Smooth muscle cell (in vitro differentiated cells): ENCODE results near the gene CD79B. TPM values are rescaled to one million over a fixed set of nuclear protein-coding genes. Genes with fewer than 3 reads are reported as not detected.
"Not testable (repeated sequence)": the region's sequence is repeated elsewhere in the genome, so short reads cannot be mapped to it uniquely, and the experiment has no call there.

Source experiments
- DNase-seq: peaks from one replicate; lab custom pipeline; 2025; ENCODE audit not compliant: unreplicated experiment; lab: John Stamatoyannopoulos, UW
- H2AFZ ChIP-seq: fragments of 200-600 bp; sonication (generic); 2 replicates; pipeline ENCODE4 v1.6.0; 2016; ENCODE audit warnings: antibody characterized with exemption, low read depth, mild to moderate bottlenecking
- H3F3A ChIP-seq: fragments of 200-600 bp; sonication (generic); 2 replicates; pipeline ENCODE4 v1.6.0; 2017; ENCODE audit warnings: antibody characterized with exemption, low read depth
- H3K27ac ChIP-seq: fragments of 200-600 bp; sonication (generic); 2 replicates; pipeline ENCODE4 v1.5.1; 2016; ENCODE audit warnings: low read depth, mild to moderate bottlenecking
- H3K27me3 ChIP-seq: fragments of 200-600 bp; sonication (generic); 2 replicates; pipeline ENCODE4 v1.6.1; 2016; ENCODE audit warnings: low read depth, mild to moderate bottlenecking
- H3K36me3 ChIP-seq: fragments of 200-600 bp; sonication (generic); 2 replicates; pipeline ENCODE4 v1.5.1; 2016; ENCODE audit warnings: low read depth
- H3K4me1 ChIP-seq: fragments of 200-600 bp; sonication (generic); 2 replicates; pipeline ENCODE4 v1.5.1; 2016; ENCODE audit warnings: low read depth
- H3K4me2 ChIP-seq: fragments of 200-600 bp; sonication (generic); 2 replicates; pipeline ENCODE4 v1.6.0; 2016; ENCODE audit warnings: mild to moderate bottlenecking
- H3K4me3 ChIP-seq: fragments of 200-600 bp; sonication (generic); 2 replicates; pipeline ENCODE4 v1.5.1; 2016; ENCODE audit warnings: mild to moderate bottlenecking
- H3K79me2 ChIP-seq: fragments of 200-600 bp; sonication (generic); 2 replicates; pipeline ENCODE4 v1.6.0; 2016; ENCODE audit warnings: low read depth, mild to moderate bottlenecking
- H3K9ac ChIP-seq: fragments of 200-600 bp; sonication (generic); 2 replicates; pipeline ENCODE4 v1.6.0; 2016; ENCODE audit warnings: low read depth
- H3K9me3 ChIP-seq: fragments of 200-600 bp; sonication (generic); replicated peaks from 2 replicates; pipeline ENCODE4 v1.5.1; 2016; ENCODE audit warnings: low read depth
- H4K20me1 ChIP-seq: fragments of 200-600 bp; sonication (generic); 2 replicates; pipeline ENCODE4 v1.6.0; 2016; ENCODE audit warnings: low read depth
- CTCF ChIP-seq: fragments of 200-600 bp; sonication (generic); IDR thresholded peaks from 2 replicates; pipeline ENCODE4 v1.5.1; 2017; ENCODE audit warnings: borderline replicate concordance, mild to moderate bottlenecking, antibody characterized with exemption; ENCODE audit not compliant: insufficient read depth, poor library complexity, severe bottlenecking
- WGBS: methylation state at CpG from one replicate; pipeline ENCODE4 v1.1.7; 2016; ENCODE audit warnings: low lambda C conversion rate; 5-methylcytosine and 5-hydroxymethylcytosine counted together
- polyA plus RNA-seq: library from polyadenylated mRNA; unstranded; fragments of >200 nt; fragmentation: Nextera tagmentation; extraction: Ambion mirVana; gene quantifications from 2 replicates; pipeline ENCODE4 v1.2.1, GENCODE V29; 2016
- total RNA-seq: library from RNA; depleted of rRNA; stranded (reverse); fragments of >200 nt; gene quantifications from 2 replicates; pipeline ENCODE4 v1.2.3, GENCODE V29; 2014

Gene CD79B
- total and polyA plus RNA-seq, 2 experiments from 2014 or later: not detected

- no peak within 1 kb of the TSS for H2AFZ ChIP-seq
- no peak within 1 kb of the TSS for H3K27ac ChIP-seq
- TF ChIP-seq CTCF: no peak
Measured at GRCh38 chr17:63911041-63911635, 21.0 kb downstream of the CD79B start, which contains the start of gene CSHL1. Gene CSHL1 (minus strand): TSS chr17:63911258. CDS start chr17:63911196, 62 bp downstream.

DNA sequence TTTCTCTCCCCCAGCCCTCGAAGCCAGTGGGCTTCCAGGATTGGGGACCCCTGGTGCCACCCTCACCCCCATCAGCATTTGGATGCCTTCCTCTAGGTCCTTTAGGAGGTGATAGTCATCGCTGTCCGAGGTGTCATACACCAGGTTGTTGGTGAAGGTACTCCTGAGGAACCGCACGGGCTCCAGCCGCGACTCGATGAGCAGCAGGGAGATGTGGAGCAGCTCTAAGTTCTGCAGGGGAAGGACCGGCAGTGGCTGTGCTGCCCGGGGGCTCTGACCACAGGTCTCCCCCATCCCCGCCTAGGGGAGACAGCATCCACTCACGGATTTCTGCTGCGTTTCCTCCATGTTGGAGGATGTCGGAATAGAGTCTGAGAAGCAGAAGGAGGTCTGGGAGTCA, 22.0 kb downstream of the CD79B start:
- no peaks in the 10 kb centered on the region for H3K79me2 ChIP-seq
- peaks cover 12% of the 10 kb centered on the region for H3K27me3 ChIP-seq
- H3K4me2 ChIP-seq: no peak overlapping the region
- no peak for DNase-seq
- H3K9me3 ChIP-seq: no peaks in the 10 kb centered on the region
- no peaks in the 10 kb centered on the region for H3K4me1 ChIP-seq
- H3K27ac ChIP-seq: no peak overlapping the region
- WGBS: 83% methylated on average over 14 of the region's 14 CpGs
- no peak for TF ChIP-seq CTCF
- no peak overlapping the region for H3K9ac ChIP-seq
- H4K20me1 ChIP-seq: no peaks in the 10 kb centered on the region
- no peak overlapping the region for H3K4me3 ChIP-seq
- H3K36me3 ChIP-seq: no peaks in the 10 kb centered on the region
- no peaks in the 10 kb centered on the region for H3F3A ChIP-seq
- no peak overlapping the region for H2AFZ ChIP-seq

More at GRCh38 chr17:63911041-63911635, 21.0 kb downstream of the CD79B start, which contains the start of gene CSHL1:
- Histone ChIP-seq H3K9me3 (no peaks in the 10 kb centered on the region), H3K79me2 (no peaks in the 10 kb centered on the region), H3K36me3 (no peaks in the 10 kb centered on the region), H3F3A (no peaks in the 10 kb centered on the region), H3K9ac (no peak within 1 kb of the TSS), H4K20me1 (no peaks in the 10 kb centered on the region), H3K27me3 (peaks cover 17% of the 10 kb centered on the region), H3K4me1 (no peaks in the 10 kb centered on the region), H3K4me3 (no peak within 1 kb of the TSS), H3K4me2 (no peak within 1 kb of the TSS)
- DNase-seq: no peak
- 69% methylated on average over 15 of the region's 15 CpGs for WGBS

- H2AFZ ChIP-seq, H3K4me2 ChIP-seq, H3K4me3 ChIP-seq, H3K9ac ChIP-seq, H3F3A ChIP-seq, H3K27ac ChIP-seq, H3K79me2 ChIP-seq, H3K9me3 ChIP-seq, H3K4me1 ChIP-seq, DNase-seq, H4K20me1 ChIP-seq, H3K36me3 ChIP-seq: not testable (repeated sequence)
- H3K27me3 ChIP-seq: peaks cover 12% of the 10 kb centered on the region
- 96% methylated on average over 10 of the region's 10 CpGs for WGBS
Measured at GRCh38 chr17:63909586-63909985, 22.5 kb downstream of the CD79B start.

DNA sequence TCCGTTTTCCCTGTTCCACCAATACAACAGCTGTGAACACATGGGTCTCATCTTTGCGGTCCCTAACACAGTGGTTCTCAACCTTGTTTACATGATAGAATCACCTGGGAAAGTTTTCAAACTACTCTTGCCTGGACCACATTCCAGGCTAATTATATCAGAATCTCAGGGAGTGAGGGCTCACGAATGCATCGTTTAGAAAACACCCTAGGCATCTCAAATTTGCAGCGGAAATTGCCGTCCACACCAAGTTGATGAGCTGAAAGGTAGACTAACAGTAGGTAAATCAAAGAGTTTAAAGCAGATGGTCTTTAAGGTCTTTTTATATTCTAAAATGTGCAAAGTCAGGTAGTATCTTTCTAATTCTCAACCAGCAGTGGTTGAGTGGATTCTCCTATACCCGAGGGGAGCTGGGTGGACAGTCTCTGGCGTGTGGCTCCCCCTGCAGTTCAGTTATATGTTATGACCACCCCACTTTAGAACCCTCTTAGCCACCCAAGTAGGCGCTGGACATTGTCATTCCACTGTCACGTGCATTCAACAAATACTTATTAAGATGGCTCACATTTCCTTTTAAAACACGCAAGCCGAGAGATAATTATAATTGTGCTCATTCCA, 24.9 kb downstream of the CD79B start:
- H3K27ac ChIP-seq, H3K9me3 ChIP-seq, H3K9ac ChIP-seq, H3K4me2 ChIP-seq, H4K20me1 ChIP-seq, H2AFZ ChIP-seq, H3K4me1 ChIP-seq, H3F3A ChIP-seq, H3K79me2 ChIP-seq, DNase-seq, H3K36me3 ChIP-seq, H3K4me3 ChIP-seq: not testable (repeated sequence)
- peak; percentile 22 for TF ChIP-seq CTCF
- 32% methylated on average over 12 of the region's 12 CpGs for WGBS
- H3K27me3 ChIP-seq: peaks cover 15% of the 10 kb centered on the region

GRCh38 chr17:63904796-63905195, 27.3 kb downstream of the CD79B start:
- H3K9me3 ChIP-seq, H2AFZ ChIP-seq, H3K4me3 ChIP-seq, H4K20me1 ChIP-seq, H3K4me1 ChIP-seq, H3K27ac ChIP-seq, H3K4me2 ChIP-seq, H3F3A ChIP-seq, H3K79me2 ChIP-seq, DNase-seq, H3K36me3 ChIP-seq, H3K9ac ChIP-seq, H3K27me3 ChIP-seq: not testable (repeated sequence)
- WGBS: 90% methylated on average over 8 of the region's 8 CpGs
